GM12878 (cell line): ENCODE data around the gene LMAN1L. TPM values are rescaled to one million over a fixed set of nuclear protein-coding genes. Genes with fewer than 3 reads are reported as not detected.

Experiments used
- ATAC-seq: fragments of 200-7000 bp; cut with Tn5 transposase; 3 replicates; pipeline ENCODE4 v1.9.1; 2020; ENCODE audit warnings: mild to moderate bottlenecking, moderate library complexity
- BruUV-seq: library from RNA; stranded (reverse); fragments of 400-500 nt; replicated peaks from 2 replicates; lab custom pipeline; 2021; lab: Mats Ljungman, UMichigan
- CTCF ChIA-PET: fragments of 300-600 bp; sonication (Branson Sonifier 250); formaldehyde crosslinking; extraction: SDS; loops from one replicate; lab custom pipeline; 2021; ENCODE audit warnings: inconsistent platforms; lab: Yijun Ruan, JAX
- POLR2A ChIA-PET: fragments of 350-600 bp; formaldehyde crosslinking; extraction: SDS; loops from one replicate; lab custom pipeline; 2021; ENCODE audit warnings: inconsistent platforms; lab: Charles Lee
- RAD21 ChIA-PET: fragments of 300-600 bp; sonication (Branson Sonifier 250); formaldehyde crosslinking; loops from one replicate; lab custom pipeline; 2023; ENCODE audit warnings: antibody characterized with exemption; ENCODE audit not compliant: unreplicated experiment; lab: Charles Lee
- SMC1A ChIA-PET: fragments of 300-600 bp; sonication (Branson Sonifier 250); formaldehyde crosslinking; loops from one replicate; lab custom pipeline; 2023; ENCODE audit not compliant: unreplicated experiment, uncharacterized antibody; lab: Charles Lee
- DNase-seq: peaks from one replicate; pipeline ENCODE4 v3.0.0-alpha.2; 2011; ENCODE audit warnings: low read depth, low spot score
- FAIRE-seq: peaks from 3 replicates; lab custom pipeline; 2011; peaks lifted over from hg19 to GRCh38; lab: Jason Lieb, UNC
- H2AFZ ChIP-seq: 2 replicates; pipeline ENCODE4 v1.6.0; 2011; ENCODE audit warnings: low read depth, low read length, control low read depth; ENCODE audit not compliant: control insufficient read depth
- H3K27ac ChIP-seq: 2 replicates; pipeline ENCODE4 v1.5.1; 2011; ENCODE audit warnings: control low read depth; ENCODE audit not compliant: control insufficient read depth, insufficient read depth
- H3K27me3 ChIP-seq, 2 experiments: replicated peaks in 1 of 2; 2 replicates each; pipeline versions ENCODE4 v1.6.0 to v1.6.1; 2011; ENCODE audit warnings: low read length in 1 of 2; ENCODE audit not compliant: control insufficient read depth in 2 of 2, insufficient read depth in 2 of 2
- H3K36me3 ChIP-seq, 2 experiments: 2 replicates each; pipeline ENCODE4 v1.5.1; 2011; ENCODE audit warnings: low read length in 1 of 2; ENCODE audit not compliant: control insufficient read depth in 2 of 2, insufficient read depth in 2 of 2
- H3K4me1 ChIP-seq: 2 replicates; pipeline ENCODE4 v1.6.1; 2011; ENCODE audit warnings: mild to moderate bottlenecking, low read length, moderate library complexity, mixed read lengths; ENCODE audit not compliant: control insufficient read depth, insufficient read depth
- H3K4me2 ChIP-seq: 2 replicates; pipeline ENCODE4 v1.6.0; 2011; ENCODE audit warnings: control low read depth; ENCODE audit not compliant: control insufficient read depth, insufficient read depth
- H3K4me3 ChIP-seq: fragments of 200-600 bp; sonication (generic); 2 replicates; pipeline ENCODE4 v1.5.1; 2016
- H3K79me2 ChIP-seq: 2 replicates; pipeline ENCODE4 v1.6.0; 2011; ENCODE audit warnings: low read length; ENCODE audit not compliant: control insufficient read depth, insufficient read depth
- H3K9ac ChIP-seq: 2 replicates; pipeline ENCODE4 v1.8.0; 2011; ENCODE audit warnings: low read length, control low read depth, mixed read lengths; ENCODE audit not compliant: control insufficient read depth, insufficient read depth
- H3K9me3 ChIP-seq: replicated peaks from 3 replicates; pipeline ENCODE4 v1.5.1; 2011; ENCODE audit warnings: mild to moderate bottlenecking, low read length; ENCODE audit not compliant: control insufficient read depth, insufficient read depth
- H4K20me1 ChIP-seq: 2 replicates; pipeline ENCODE4 v1.6.0; 2011; ENCODE audit not compliant: control insufficient read depth, insufficient read depth
- MTA2 ChIP-seq: fragments of 450-650 bp; IDR thresholded peaks from 2 replicates; pipeline ENCODE4 v1.6.1; 2016; ENCODE audit warnings: low read depth, mild to moderate bottlenecking, moderate library complexity
- MYC ChIP-seq: IDR thresholded peaks from 2 replicates; pipeline ENCODE4 v1.6.1; 2011; ENCODE audit warnings: mild to moderate bottlenecking, low read length, moderate library complexity, inconsistent platforms; ENCODE audit not compliant: insufficient read depth, insufficient replicate concordance, insufficient read length, severe bottlenecking
- POLR2A ChIP-seq: IDR thresholded peaks from 2 replicates; pipeline ENCODE4 v1.6.1; 2011; ENCODE audit warnings: low read depth, mild to moderate bottlenecking, low read length
- WGBS: methylation state at CpG from one replicate; pipeline ENCODE4 v1.1.6; 2016; ENCODE audit warnings: low lambda C conversion rate; ENCODE audit not compliant: insufficient replicate concordance, insufficient coverage; ENCODE audit errors: missing lambda C conversion rate; 5-methylcytosine and 5-hydroxymethylcytosine counted together
- in situ Hi-C: fragments of 300-500 bp; cut with MboI; formaldehyde crosslinking; loops from 9 replicates; pipeline ENCODE4 v1.14.3; 2018; ENCODE audit warnings: mixed read lengths
- intact Hi-C: fragments of 100-400 bp; cut with micrococcal nuclease; formaldehyde crosslinking; loops from one replicate; pipeline ENCODE4 v1.14.2; 2022; ENCODE audit not compliant: unreplicated experiment
- polyA plus RNA-seq, 11 experiments: library from polyadenylated mRNA; depleted of rRNA in 4 of 11; unstranded in 6 of 11; stranded (reverse) in 5 of 11; fragments of >200 nt; fragmentation: Nextera tagmentation in 4 of 11; fragmentation: Illumina TruSeq in 1 of 11; extraction: Ambion mirVana in 4 of 11; extraction: Trizol in 1 of 11; gene quantifications; 1 replicate in 1 of 11; 2 replicates in 10 of 11; pipeline versions ENCODE4 v1.2.1 to v1.2.3, GENCODE V29; 2011 to 2016; ENCODE audit warnings: inconsistent platforms in 2 of 11, missing spikeins in 2 of 11, low read depth in 1 of 11
- total RNA-seq, 4 experiments: library from RNA; depleted of rRNA in 3 of 4; stranded (reverse); fragments of >200 nt in 3 of 4; fragmentation: Illumina TruSeq in 1 of 4; extraction: Trizol in 1 of 4; gene quantifications; 2 replicates each; pipeline versions ENCODE4 v1.2.1 to v1.2.3, GENCODE V29; 2013 to 2021

Gene LMAN1L
- total and polyA plus RNA-seq, 10 of the 15 experiments (the other 5 are each of a cell fraction or from before 2014, with no cell fraction given), result not detected

- TF ChIP-seq MTA2 (no peak), POLR2A (0 out of 2 replicates have a peak, but pooled peaks have one; percentile 6)
- H4K20me1 ChIP-seq, result no peaks in the 10 kb centered on the region
- POLR2A ChIA-PET, result no interaction called here
Measured at GRCh38 chr15:74851960-74852359, 39.3 kb downstream of the LMAN1L start.

GRCh38 chr15:74854453-74855022 is 41.9 kb downstream of the LMAN1L start:
- peaks cover 26% of the 10 kb centered on the region for H3K79me2 ChIP-seq
- no TSS peak for BruUV-seq
- 62% methylated on average over 13 of the region's 13 CpGs for WGBS
- H3K9ac ChIP-seq, result no peak overlapping the region
- peaks cover 21 to 34% of the 10 kb centered on the region in 2 experiments; a peak in 3 of 4 replicates for H3K36me3 ChIP-seq
- FAIRE-seq (no peak), ATAC-seq (no peak), DNase-seq (no peak)
- no peak overlapping the region for H3K27ac ChIP-seq
- H4K20me1 ChIP-seq, result no peaks in the 10 kb centered on the region
- CTCF ChIA-PET, result interaction anchor here (0.8 to 4.2 kb wide), 2 partner anchors 10 to 48 kb away, joined by 3 to 18 read pairs; no protein-coding TSS in a partner anchor
- SMC1A ChIA-PET, result interaction anchor here (2.0 to 7.5 kb wide), 3 partner anchors 14 to 47 kb away, joined by 9 to 120 read pairs (median 36); no protein-coding TSS in a partner anchor
- intact Hi-C loops (loop anchor here (5.0 kb wide), 1 partner anchor 48 kb away; no protein-coding TSS in a partner anchor), in situ Hi-C loops (no loop called here)
- H3K4me3 ChIP-seq, result no peak overlapping the region
- POLR2A ChIA-PET, result interaction anchor here (1.1 to 1.3 kb wide), 2 partner anchors 15 to 52 kb away, joined by 3 read pairs; partner anchors contain the start of gene FAM219B
- no peak overlapping the region for H3K4me2 ChIP-seq
- H3K27me3 ChIP-seq, result no peaks in the 10 kb centered on the region
- RAD21 ChIA-PET, result interaction anchor here (1.6 kb wide), 1 partner anchor 47 kb away, joined by 4 read pairs; no protein-coding TSS in a partner anchor
- TF ChIP-seq MYC, result no peak
- H3K4me1 ChIP-seq, result peaks cover 44% of the 10 kb centered on the region
- H3K9me3 ChIP-seq, result no peaks in the 10 kb centered on the region
- no peak overlapping the region for H2AFZ ChIP-seq

More at GRCh38 chr15:74851960-74852359, 39.3 kb downstream of the LMAN1L start:
- Histone ChIP-seq H3K9ac (no peak overlapping the region), H3K4me3 (no peak overlapping the region), H3K4me1 (peaks cover 19% of the 10 kb centered on the region), H3K27ac (no peak overlapping the region), H3K27me3 (no peaks in the 10 kb centered on the region), H3K4me2 (no peak overlapping the region), H3K9me3 (no peaks in the 10 kb centered on the region), H3K36me3 (peaks cover 33 to 42% of the 10 kb centered on the region in 2 experiments; a peak in 3 of 4 replicates), H2AFZ (no peak overlapping the region), H3K79me2 (peaks cover 10% of the 10 kb centered on the region)
- no TSS peak for BruUV-seq
- FAIRE-seq (no peak), ATAC-seq (no peak), DNase-seq (no peak)
- CTCF ChIA-PET, result interaction anchor here (0.7 to 4.2 kb wide), 3 partner anchors 9 to 81 kb away, joined by 4 to 18 read pairs (median 4); partner anchors contain the start of gene ULK3
- WGBS, result over 99% methylated on average over 7 of the region's 7 CpGs
- in situ Hi-C loops, result no loop called here
- intact Hi-C loops, result no loop called here
- RAD21 ChIA-PET, result no interaction called here
- SMC1A ChIA-PET, result no interaction called here
